Effector memory CD8-positive, alpha-beta T cell (primary cell): ENCODE measurements around the gene APP.

Experiments
- ATAC-seq: fragments of 150-1000 bp; cut with Tn5 transposase; replicated peaks from 2 replicates; pipeline ENCODE4 v1.10.0; 2021; ENCODE audit warnings: mild to moderate bottlenecking, moderate library complexity
- DNase-seq, 3 experiments: peaks; one replicate each; pipeline ENCODE4 v3.0.0; 2021
- H3K27ac Mint-ChIP-seq, 2 donors: one replicate each; pipeline ENCODE4 v1.8.0; 2022; ENCODE audit warnings: mild to moderate bottlenecking in 2 of 2, mixed read lengths in 2 of 2, moderate library complexity in 2 of 2
- H3K27me3 Mint-ChIP-seq, 2 donors: one replicate each; pipeline ENCODE4 v1.8.0; 2022; ENCODE audit warnings: mixed read lengths in 2 of 2
- H3K36me3 Mint-ChIP-seq: one replicate; pipeline ENCODE4 v1.8.0; 2022; ENCODE audit warnings: mild to moderate bottlenecking, moderate library complexity, mixed read lengths; ENCODE audit not compliant: insufficient read depth
- H3K4me1 Mint-ChIP-seq, 2 donors: one replicate each; pipeline ENCODE4 v1.8.0; 2022; ENCODE audit warnings: low read depth in 2 of 2, mixed read lengths in 2 of 2
- H3K4me3 Mint-ChIP-seq, 2 donors: one replicate each; pipeline ENCODE4 v1.8.0; 2022; ENCODE audit warnings: mild to moderate bottlenecking in 2 of 2, mixed read lengths in 2 of 2, moderate library complexity in 2 of 2
- H3K9me3 Mint-ChIP-seq, 2 donors: one replicate each; pipeline ENCODE4 v1.8.0; 2022; ENCODE audit warnings: mixed read lengths in 2 of 2

The APP gene

GRCh38 chr21:26072666-26073615 lies 97.6 kb downstream of the APP start:
- ATAC-seq: no peak
- H3K27me3 Mint-ChIP-seq: no peaks in the 10 kb centered on the region
- no peaks in the 10 kb centered on the region for H3K36me3 Mint-ChIP-seq
- H3K4me1 Mint-ChIP-seq: peaks cover 0 to 5% of the 10 kb centered on the region in 2 donors
- H3K9me3 Mint-ChIP-seq: peaks cover 0 to 6% of the 10 kb centered on the region in 2 donors
- H3K4me3 Mint-ChIP-seq: no peak overlapping the region
- no peak overlapping the region for H3K27ac Mint-ChIP-seq
- no peak for DNase-seq

GRCh38 chr21:26070822-26071425 lies 99.6 kb downstream of the APP start:
- Mint-ChIP-seq H3K4me1 (peaks cover 0 to 5% of the 10 kb centered on the region in 2 donors), H3K4me3 (peak overlapping the region in 1 of 2 donors; percentile 38), H3K9me3 (peaks cover 0 to 6% of the 10 kb centered on the region in 2 donors), H3K27ac (peak overlapping the region in 1 of 2 donors; percentile 27), H3K36me3 (no peaks in the 10 kb centered on the region), H3K27me3 (no peaks in the 10 kb centered on the region)
- ATAC-seq: no peak
- no peak for DNase-seq

GRCh38 chr21:26070121-26070520 lies 100.4 kb downstream of the APP start:
- Mint-ChIP-seq H3K27me3 (no peaks in the 10 kb centered on the region), H3K9me3 (peaks cover 0 to 6% of the 10 kb centered on the region in 2 donors), H3K4me1 (peaks cover 0 to 5% of the 10 kb centered on the region in 2 donors), H3K27ac (no peak overlapping the region), H3K4me3 (no peak overlapping the region), H3K36me3 (no peaks in the 10 kb centered on the region)
- ATAC-seq: no peak
- no peak for DNase-seq

GRCh38 chr21:26068776-26069175 lies 101.8 kb downstream of the APP start:
- Mint-ChIP-seq H3K4me1 (peaks cover 0 to 5% of the 10 kb centered on the region in 2 donors), H3K27ac (no peak overlapping the region)
- no peak for DNase-seq

GRCh38 chr21:26067836-26068594 lies 102.6 kb downstream of the APP start:
- Mint-ChIP-seq H3K27me3 (no peaks in the 10 kb centered on the region), H3K4me1 (peaks cover 0 to 5% of the 10 kb centered on the region in 2 donors), H3K9me3 (peaks cover 0 to 6% of the 10 kb centered on the region in 2 donors), H3K36me3 (no peaks in the 10 kb centered on the region), H3K27ac (no peak overlapping the region), H3K4me3 (no peak overlapping the region)
- ATAC-seq: no peak
- DNase-seq: no peak

More at GRCh38 chr21:26068776-26069175, 101.8 kb downstream of the APP start:
- Mint-ChIP-seq H3K9me3 (peaks cover 0 to 6% of the 10 kb centered on the region in 2 donors), H3K36me3 (no peaks in the 10 kb centered on the region), H3K27me3 (no peaks in the 10 kb centered on the region), H3K4me3 (no peak overlapping the region)
- no peak for ATAC-seq

- Mint-ChIP-seq H3K9me3 (peaks cover 0 to 8% of the 10 kb centered on the region in 2 donors), H3K4me3 (no peak overlapping the region), H3K36me3 (no peaks in the 10 kb centered on the region), H3K4me1 (no peaks in the 10 kb centered on the region), H3K27ac (no peak overlapping the region), H3K27me3 (no peaks in the 10 kb centered on the region)
- no peak for DNase-seq
- no peak for ATAC-seq
Observed at GRCh38 chr21:26064506-26064905, 106.1 kb downstream of the APP start.

- no peaks in the 10 kb centered on the region for H3K27me3 Mint-ChIP-seq
- peaks cover 0 to 2% of the 10 kb centered on the region in 2 donors for H3K9me3 Mint-ChIP-seq
- DNase-seq: no peak
- no peak for ATAC-seq
- no peak overlapping the region for H3K4me3 Mint-ChIP-seq
- no peak overlapping the region for H3K27ac Mint-ChIP-seq
- no peaks in the 10 kb centered on the region for H3K4me1 Mint-ChIP-seq
- H3K36me3 Mint-ChIP-seq: no peaks in the 10 kb centered on the region
Observed at GRCh38 chr21:26061437-26061836, 109.1 kb downstream of the APP start.

GRCh38 chr21:26060335-26061115 lies 110.0 kb downstream of the APP start:
- DNase-seq: no peak
- Mint-ChIP-seq H3K4me3 (no peak overlapping the region), H3K4me1 (no peaks in the 10 kb centered on the region), H3K9me3 (peaks cover 0 to 2% of the 10 kb centered on the region in 2 donors), H3K36me3 (no peaks in the 10 kb centered on the region), H3K27me3 (no peaks in the 10 kb centered on the region), H3K27ac (no peak overlapping the region)
- ATAC-seq: no peak

GRCh38 chr21:26057477-26058170 lies 112.9 kb downstream of the APP start:
- Mint-ChIP-seq H3K27me3 (no peaks in the 10 kb centered on the region), H3K27ac (no peak overlapping the region), H3K4me1 (no peaks in the 10 kb centered on the region), H3K4me3 (no peak overlapping the region), H3K9me3 (peaks cover 0 to 2% of the 10 kb centered on the region in 2 donors), H3K36me3 (no peaks in the 10 kb centered on the region)
- ATAC-seq (no peak), DNase-seq (no peak)

GRCh38 chr21:26055841-26056264 lies 114.7 kb downstream of the APP start:
- Mint-ChIP-seq H3K4me1 (no peaks in the 10 kb centered on the region), H3K9me3 (peaks cover 0 to 2% of the 10 kb centered on the region in 2 donors), H3K27ac (no peak overlapping the region), H3K4me3 (no peak overlapping the region), H3K27me3 (no peaks in the 10 kb centered on the region), H3K36me3 (no peaks in the 10 kb centered on the region)
- no peak for ATAC-seq
- no peak for DNase-seq

- no peak for ATAC-seq
- no peaks in the 10 kb centered on the region for H3K4me1 Mint-ChIP-seq
- no peaks in the 10 kb centered on the region for H3K9me3 Mint-ChIP-seq
- no peak overlapping the region for H3K27ac Mint-ChIP-seq
- no peaks in the 10 kb centered on the region for H3K36me3 Mint-ChIP-seq
- H3K27me3 Mint-ChIP-seq: no peaks in the 10 kb centered on the region
- DNase-seq: no peak
- no peak overlapping the region for H3K4me3 Mint-ChIP-seq
Observed at GRCh38 chr21:26055010-26055409, 115.6 kb downstream of the APP start.

GRCh38 chr21:26052057-26052456 lies 118.5 kb downstream of the APP start:
- no peaks in the 10 kb centered on the region for H3K36me3 Mint-ChIP-seq

More at GRCh38 chr21:26052057-26052456, 118.5 kb downstream of the APP start:
- Mint-ChIP-seq H3K27ac (no peak overlapping the region), H3K27me3 (no peaks in the 10 kb centered on the region), H3K9me3 (peaks cover 0 to 4% of the 10 kb centered on the region in 2 donors), H3K4me3 (no peak overlapping the region), H3K4me1 (no peaks in the 10 kb centered on the region)
- no peak for DNase-seq
- no peak for ATAC-seq
